Left renal pelvis (tissue), 4 donors: ENCODE results near the gene LRBA. TPM values are rescaled to one million over a fixed set of nuclear protein-coding genes. Genes with fewer than 3 reads are reported as not detected.
"Not testable (repeated sequence)": the region's sequence is repeated elsewhere in the genome, so short reads cannot be mapped to it uniquely, and the experiment has no call there.

ENCODE experiments used
- DNase-seq, 4 donors: peaks; one replicate each; pipeline ENCODE4 v3.0.0-alpha.2; 2013; ENCODE audit warnings: low read depth in 4 of 4, low spot score in 3 of 4
- polyA plus RNA-seq, 4 donors: library from polyadenylated mRNA; unstranded; fragments of 120-200 nt; gene quantifications; one replicate each; pipeline ENCODE4 v1.2.1, GENCODE V29; 2013; ENCODE audit not compliant: insufficient read length in 4 of 4

LRBA gene
- polyA plus RNA-seq, 4 donors: 25.9 to 75.8 (median 65.4) TPM

DNA sequence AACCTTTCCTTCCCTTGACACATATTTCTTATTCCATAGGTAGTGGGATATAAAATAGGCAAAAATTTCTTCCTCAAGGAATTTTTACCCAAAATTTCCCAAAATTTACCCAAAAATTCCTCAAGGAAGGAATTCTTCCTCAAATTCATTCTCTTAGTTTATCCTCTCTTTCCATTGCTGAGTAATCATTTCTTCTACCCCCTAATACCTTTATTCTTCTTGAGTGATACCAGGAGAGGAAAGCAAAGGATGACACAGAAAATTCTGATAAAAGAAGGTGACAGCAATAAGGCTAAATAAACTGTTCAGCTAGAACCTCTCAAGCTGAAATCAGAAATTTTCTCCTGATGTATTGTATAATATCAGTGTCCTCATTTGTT, 624.6 kb downstream of the LRBA start:
- no peak for DNase-seq

DNA sequence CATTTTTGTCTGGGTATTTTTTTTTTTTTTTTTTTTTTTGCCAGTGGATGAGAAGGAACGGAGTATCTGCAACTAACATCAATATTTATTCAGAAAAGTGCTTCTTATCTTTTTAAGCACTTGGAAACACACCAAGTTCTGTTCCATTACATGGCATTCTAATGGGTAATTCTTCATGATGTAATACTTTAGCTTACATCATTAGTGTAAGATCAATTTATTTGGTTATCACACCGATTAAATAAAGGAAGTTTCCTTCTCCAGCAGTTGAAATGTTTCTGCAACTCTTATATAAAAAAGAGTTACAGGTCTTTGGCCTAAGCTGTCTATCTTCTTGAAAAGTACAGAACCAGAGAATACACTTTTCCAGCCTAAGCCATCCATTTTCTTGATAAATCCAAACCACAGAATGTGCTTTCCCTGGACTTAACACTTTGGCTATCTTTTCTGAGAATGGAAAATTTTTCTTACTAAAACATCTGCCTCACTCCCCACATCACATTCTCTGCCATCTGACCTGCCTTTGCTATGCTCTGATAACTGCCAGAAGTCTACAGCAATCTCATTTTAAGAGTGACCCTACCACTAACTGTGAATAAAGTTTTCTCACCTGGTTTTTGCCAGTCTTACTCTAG, 625.1 kb downstream of the LRBA start:
- DNase-seq: no peak

DNA sequence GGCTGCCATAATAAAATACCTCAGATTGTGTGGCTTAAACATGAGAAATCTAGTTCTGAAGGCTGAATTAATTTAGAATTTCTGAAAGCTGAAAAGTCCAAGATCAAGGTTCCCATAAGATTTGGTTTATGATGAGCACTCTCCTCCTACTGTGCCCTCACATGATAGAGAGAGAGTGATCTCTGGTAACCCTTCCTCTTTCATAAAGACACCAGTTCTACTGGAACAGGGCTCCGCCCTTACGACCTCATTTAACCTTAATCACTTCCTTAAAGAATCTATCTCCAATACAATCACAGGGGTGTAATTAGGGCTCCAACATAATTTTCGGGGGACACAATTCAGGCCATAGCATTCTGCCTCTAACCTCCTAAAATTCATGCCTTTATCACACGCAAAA, 627.1 kb downstream of the LRBA start:
- no peak for DNase-seq

DNA sequence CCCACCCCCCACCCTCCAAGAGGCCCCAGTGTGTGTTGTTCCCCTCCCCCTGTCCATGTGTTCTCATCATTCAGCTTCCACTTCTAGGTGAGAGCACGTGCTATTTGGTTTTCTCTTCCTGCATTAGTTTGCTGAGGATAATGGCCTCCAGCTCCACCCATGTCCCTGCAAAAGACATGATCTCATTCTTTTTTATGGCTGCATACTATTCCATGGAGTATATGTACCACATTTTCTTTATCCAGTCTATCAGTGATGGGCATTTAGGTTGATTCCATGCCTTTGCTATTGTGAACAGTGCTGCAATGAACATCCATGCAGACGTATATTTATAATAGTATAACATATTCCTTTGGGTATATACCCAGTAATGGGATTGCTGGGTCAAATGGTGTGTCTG, 628.7 kb downstream of the LRBA start:
- not testable (repeated sequence) for DNase-seq

DNA sequence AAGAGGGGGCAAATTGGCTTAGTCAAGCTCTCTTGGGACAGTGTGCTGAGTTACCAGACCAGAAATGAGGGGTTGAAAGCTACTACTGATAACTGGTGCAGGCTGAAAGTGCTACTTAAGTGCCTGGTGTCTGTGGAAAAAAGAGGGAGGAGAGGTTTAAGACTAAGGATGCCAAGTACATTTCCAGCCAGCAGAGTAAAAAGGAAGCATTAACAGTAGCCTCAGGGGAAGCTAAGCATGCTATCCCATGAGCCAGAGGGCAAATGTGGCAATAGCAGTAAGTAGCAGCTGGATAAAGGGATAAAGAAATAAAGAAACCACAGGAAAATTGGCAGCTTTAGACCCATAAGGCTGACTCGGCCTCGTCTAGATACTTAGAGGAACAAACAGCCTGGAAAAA, 629.5 kb downstream of the LRBA start:
- no peak for DNase-seq

DNA sequence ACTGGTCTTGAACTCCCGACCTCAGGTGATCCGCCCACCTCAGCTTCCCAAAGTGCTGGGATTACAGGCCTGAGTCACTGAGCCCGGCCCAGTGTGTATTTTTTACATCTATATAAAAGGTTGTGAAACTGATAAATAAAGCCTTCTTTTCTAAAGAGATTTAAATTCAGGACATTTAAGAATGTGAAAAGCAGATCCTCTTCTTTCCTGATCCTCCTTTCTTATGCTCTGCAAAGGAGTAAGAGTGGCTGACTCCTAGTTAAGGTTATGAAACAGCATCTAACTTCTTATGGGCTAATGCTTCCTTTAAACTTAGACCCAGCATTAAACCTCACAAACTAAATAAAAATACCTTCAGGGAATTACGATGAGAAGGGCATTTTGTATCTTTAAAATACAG, 630.8 kb downstream of the LRBA start:
- no peak for DNase-seq

DNA sequence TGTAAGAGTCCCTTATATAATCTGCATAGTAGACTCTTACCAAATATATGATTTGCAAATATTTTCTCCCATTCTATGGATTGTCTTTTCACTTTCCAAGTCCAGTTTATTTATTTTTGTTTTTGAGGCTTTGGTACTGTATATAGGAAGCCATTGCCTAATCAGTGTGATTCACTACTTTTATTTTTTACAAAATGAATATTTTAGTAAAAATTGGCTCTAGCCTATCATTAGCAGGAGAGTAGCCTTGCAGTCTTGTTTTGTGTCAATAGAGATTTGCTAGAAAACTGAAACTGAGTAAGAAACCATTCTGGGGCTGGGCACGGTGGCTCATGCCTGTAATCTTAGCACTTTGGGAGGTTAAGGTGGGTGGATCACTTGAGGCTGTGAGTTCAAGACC, 633.1 kb downstream of the LRBA start:
- DNase-seq: no peak

DNA sequence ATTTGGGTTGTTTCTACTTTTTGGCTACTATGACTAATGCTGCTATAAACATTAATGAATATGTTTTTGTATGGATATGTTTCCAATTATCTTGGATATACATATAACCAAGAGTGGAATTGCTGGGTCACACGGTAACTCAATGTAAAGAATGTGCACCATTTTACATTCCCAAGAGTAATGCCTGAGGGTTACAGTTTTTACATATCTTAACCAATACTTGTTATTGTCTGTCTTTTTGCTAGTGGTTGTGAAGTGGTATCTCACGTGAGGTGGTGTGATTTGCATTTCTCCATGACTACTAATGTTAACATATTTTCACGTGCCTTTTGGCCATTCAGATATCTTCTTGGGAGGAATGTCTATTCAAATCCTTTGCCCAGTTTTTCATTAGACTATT, 633.5 kb downstream of the LRBA start:
- no peak for DNase-seq

DNA sequence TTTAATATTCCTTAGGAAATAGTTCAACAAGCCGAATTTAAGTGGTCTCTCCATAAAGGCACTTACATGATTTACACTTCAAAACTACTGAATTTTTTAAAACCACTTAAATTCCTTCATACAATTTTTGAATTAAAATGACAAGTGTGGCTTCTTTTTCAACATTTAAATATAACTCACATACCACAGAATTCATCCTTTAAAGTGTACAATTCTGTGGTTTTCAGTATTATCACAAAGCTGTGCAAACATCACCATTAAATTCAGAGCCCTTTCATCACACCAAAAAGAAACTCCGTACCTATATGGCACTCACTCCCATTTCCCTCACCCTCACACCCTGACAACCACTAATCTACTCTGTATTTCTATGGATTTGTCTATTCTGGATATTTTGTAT, 634.0 kb downstream of the LRBA start:
- no peak for DNase-seq

DNA sequence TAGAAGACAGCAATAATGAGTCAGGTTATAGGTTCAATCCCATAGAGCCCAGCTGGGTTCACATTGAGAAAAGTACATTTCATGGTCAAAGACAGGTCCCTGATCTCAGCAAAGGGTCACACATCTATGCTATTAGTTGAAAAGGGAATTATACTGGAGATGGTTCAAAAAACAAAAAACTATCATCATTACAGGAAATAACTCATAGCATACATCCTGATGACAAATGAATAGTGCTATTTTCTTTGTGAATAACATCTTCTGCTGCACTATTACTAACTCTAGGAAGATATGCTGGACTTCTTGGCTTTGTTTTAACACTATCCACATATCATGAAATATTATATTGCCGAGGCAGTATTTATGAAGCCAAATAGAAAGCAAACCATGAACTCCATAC, 635.6 kb downstream of the LRBA start:
- DNase-seq: no peak

DNA sequence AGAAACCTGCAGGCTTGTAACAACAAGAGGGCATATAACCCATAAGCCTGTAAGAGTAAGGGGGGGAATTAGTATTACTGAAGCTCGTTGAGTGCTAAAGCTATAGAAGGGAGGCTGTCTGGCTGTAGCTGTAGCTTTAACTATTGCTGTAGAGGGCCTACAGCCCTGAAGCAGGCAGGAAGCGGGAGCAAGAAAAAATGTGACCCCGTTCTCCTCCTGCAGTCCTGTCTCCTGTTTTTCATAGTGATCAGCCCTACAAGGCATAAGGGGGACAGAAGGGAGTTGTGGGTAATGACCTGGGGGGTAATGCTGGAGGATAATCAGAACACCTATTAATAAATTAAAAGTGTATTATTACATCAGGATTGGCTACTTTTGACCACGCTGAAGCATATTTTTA, 640.1 kb downstream of the LRBA start:
- no peak for DNase-seq

DNA sequence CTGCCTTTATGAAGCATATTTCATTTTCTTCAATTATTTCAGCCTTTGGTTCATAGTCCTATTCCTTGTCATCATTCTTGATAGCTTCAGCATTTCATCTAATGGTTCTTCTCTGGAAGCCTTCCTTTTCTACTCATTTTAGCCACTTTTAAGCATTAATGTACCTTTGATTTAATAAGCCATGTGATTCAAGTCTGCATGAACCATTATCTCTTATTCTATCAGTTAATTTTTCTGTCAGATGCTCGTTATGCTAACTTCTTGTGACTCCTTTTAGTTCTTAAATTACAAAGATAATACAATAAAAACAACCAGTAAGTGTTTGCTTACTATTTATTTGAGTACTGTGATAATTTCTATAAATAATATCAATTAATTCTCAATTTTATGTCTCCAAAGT, 643.2 kb downstream of the LRBA start:
- no peak for DNase-seq

DNA sequence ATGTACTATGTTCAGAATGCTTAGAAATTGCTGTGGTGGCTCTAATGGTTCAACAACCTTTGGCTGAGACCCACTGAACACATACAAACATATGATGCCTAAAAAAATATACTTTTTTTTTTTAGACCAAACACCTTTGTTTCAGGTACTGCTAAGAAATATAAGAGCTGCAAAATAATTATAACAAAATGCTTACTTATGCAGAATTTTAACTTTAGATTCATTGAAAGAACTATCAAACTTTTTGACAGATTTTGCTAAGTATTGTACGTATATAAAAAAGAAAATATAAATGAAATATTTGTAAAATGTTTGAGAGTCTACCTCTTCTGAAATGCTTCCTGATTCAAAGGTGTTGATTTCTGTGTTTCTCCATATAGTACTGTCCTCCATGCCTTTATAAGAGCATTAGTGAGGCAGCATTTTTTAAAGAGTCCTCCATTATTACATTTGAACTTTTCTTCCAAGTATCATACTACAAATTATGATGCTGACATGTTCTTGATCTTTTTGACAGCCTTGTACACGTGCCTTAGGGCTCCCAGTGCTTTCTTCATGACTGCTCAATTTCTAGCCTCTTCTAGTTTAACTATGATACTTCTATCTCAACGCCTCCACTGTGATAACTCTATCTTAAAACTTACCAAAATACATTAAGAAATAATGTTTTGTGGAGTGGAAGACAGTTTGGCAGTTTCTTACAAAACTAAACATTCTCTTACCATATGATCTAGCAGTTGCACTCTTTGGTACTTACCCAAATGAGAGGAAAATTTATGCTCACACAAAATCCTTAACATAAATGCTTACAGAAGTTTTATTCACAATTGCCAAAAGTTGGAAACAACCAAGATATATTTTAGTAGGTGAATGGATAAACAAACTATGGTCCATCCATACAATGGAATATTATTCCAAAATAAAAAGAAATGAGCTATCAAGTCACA, 645.4 kb downstream of the LRBA start:
- no peak for DNase-seq

DNA sequence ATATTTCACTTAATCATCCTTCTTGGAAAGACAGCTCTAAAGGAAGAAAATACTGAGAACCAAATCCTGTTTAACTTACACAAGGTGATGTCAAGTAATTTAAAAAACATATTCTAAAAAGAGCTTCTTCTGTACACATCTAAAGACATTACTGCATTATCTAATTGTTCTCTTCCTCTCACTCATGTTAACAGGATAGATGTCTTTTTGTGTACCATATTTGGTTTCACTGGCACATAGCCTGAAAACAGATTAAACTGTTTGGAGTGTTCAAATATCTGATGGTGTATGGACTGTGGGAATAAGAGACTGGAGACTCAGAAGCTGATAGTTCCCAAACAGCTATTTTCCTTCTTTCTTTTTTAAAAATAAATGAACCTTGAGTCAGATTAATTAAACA, 646.4 kb downstream of the LRBA start:
- DNase-seq: no peak

DNA sequence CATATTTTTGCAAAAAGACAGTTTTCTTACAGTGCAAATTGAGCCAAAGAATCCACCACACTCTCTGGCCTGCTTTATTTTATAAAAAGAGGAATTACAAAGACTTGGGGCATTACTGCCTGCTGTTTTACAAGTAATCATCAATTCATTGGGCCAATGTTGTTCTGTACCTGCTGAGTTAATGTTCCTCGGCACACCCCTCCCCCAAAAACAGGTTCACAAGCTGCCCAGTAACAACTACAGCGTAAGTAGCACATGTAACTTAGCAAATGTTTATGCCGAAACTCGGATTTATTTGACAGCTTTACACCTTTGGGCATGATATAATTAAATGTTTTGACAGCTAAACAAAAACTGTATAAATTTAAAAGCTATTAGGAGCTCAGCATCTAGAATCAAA, 647.8 kb downstream of the LRBA start:
- no peak for DNase-seq

DNA sequence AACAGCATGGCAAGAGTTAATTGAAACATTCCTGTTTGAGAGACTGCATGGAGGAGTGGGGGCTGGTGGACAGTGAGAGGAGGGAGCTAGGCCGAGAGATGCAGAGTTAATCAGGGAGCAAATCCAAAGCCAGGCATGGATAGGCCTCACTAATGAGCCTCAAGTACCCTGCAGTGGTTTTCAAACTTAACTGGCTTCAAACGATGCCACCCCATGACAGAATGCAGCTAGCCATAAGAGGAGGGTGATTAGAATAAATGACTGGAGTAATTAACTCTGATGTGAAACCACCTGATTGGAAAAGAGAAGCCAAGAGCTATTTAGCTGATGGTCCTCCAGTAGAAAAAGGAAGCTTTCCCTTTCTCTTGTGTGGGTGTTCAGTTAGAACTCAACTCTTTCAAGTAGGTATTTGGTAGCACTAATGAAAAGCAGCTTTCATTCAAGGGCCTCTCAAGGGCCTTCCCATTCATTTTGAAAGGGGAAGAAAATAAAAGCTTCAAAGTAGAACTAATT, 648.5 kb downstream of the LRBA start:
- DNase-seq: no peak

DNA sequence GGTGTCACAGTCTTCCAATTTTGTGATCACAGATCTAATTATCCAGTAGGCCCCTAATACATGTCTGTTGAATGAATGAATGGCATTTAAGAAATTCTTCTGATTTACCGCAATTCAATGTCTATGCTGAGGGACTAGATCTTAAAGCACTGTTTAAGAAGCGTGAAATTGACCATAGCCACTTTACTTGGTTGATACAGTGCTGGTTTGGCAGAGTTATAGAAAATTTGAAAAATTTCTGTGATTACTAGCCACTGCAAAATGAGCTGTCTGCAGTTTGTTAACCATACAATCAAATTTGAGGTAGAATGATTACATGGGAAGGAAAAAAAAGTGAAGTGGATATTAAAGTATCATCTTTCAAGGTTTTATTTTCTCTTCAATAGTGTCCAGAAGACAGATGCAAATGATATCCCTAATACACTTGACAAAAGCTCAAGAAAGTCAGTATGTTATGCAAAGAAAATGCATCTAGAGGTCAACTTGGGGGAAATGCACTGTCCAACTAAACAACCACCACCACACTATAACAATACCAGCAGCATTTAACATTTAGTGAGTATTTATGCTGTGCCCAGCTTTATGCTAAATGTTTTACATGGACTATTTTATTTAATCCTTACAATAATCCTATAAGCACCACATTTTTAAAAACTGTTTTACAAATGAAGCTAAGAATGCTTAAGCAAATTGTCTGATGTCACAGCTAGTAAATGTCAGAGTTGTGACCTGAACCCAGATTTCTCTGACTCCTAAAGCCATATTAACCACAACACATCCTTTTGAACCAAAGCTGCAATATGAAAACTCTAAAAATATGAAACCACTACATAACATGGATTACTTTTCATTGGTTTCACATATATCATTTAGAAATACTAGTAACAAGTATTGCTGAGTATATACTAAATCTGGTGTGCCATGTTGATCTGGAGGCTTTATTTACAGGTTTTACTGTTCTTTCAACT, 651.1 kb downstream of the LRBA start:
- DNase-seq: no peak

DNA sequence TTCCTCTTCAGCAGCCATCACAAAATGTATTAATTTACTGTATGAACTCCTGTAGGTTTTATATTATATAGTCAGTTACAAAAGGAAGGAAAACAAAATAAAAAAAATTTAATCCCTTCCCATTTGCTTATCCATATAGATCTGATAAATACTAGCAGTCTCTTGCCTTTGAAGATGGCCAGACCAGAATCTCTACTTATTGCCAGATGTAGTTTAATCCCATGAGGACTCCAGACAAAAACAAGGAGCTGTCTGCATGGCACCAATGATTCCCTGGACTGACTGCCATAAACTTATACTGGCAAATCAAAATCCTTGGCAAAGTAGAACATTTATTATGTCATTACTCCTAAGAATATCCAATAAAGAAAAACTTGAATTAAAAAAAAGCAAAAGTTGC, 656.4 kb downstream of the LRBA start:
- no peak for DNase-seq

DNA sequence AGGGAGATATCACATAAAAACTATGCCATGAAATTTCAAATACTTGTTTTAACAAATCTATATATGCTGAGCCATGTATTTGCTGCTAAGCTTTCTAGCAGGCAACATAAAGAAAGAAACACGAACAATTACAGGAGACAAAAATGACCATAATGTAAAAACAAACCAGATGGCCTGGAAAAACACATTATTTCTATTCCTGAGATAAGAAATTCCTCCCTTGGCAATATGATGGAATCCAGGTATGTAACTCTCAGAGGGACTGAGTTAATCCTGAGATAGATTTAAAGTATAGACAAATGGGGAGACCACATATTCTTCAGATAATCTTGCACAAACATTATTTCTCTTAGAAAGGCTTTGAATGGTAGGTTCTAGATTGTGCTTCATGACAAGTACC, 657.3 kb downstream of the LRBA start:
- no peak for DNase-seq

DNA sequence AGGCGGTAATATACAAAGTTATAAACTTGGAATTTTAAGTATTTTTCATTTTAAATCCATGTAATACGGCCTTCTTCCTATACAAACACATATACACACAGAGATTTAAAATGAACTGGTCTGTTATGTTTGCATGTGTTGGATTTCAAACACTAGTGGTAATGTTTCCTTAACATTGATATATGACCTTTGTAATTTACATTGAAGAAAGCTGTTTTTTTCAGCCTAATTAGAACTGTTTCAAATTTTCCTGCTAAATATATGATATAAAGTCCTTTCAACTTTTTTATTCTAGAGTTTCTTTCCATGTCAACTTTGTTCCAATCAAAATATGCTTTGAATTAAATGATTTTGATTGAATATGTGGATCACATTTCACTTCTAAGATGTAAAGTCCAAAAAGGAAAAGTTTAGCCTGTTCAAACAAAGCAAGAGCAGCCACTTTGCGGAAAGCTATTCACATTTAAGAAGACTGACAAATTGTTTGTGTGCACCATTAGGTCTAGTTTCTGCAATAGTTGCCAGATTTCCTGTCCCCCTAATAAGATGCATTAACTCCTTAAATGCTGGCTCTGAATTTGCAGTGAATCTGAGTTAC, 659.1 kb downstream of the LRBA start:
- DNase-seq: no peak

DNA sequence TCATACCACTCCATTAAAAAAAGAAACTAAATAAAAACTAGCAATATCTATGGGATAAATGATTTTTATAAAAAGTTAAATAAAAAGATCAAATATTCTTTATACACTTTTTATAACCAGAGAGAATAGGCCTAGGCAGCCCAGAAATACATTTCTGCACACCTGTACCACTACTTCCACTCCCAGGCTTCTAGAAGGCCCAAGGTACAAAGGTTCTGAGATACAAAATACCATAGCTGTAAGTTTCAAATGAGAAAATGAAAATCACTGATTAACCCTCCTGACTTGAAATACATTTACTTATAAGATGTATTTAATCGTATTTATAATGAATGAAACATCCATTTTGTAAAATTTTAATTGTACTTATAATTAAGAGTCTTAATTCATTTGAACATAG, 659.7 kb downstream of the LRBA start:
- no peak for DNase-seq
